ENCODE measurements around the gene CLDN17.

CLDN17 gene

DNA sequence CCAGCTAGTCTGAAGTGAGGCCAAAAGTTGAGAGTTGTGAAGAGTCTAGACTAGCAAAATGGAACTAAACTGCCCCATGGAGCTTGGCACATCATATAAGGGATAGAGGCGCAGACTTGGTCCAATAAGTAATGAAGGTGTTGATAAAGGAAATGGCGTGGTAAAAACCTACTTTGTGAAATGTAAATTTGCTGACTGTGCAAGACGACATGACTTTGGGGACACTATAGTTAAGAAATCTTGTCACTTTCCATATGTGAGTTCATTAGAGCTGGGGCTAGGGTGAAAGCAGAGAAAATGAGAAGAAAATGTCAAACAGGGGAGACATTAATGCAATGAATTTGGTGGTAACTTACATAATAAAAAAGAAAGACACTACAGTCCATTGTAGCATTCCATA, 50.1 kb downstream of the CLDN17 start:
- no peak for DNase-seq

Data from eye (tissue), 1 donor.